Calu3 (cell line): Measurements from ENCODE around the gene SNX13. TPM values are rescaled to one million over a fixed set of nuclear protein-coding genes. Genes with fewer than 3 reads are reported as not detected.

ENCODE experiments used
- BruUV-seq: library from RNA; stranded (reverse); fragments of 400-500 nt; replicated peaks from 2 replicates; lab custom pipeline; 2021; lab: Mats Ljungman, UMichigan
- CTCF ChIA-PET: fragments of 300-600 bp; sonication (Branson Sonifier 250); formaldehyde crosslinking; loops from one replicate; lab custom pipeline; 2022; ENCODE audit warnings: antibody characterized with exemption; lab: Charles Lee
- DNase-seq: peaks from one replicate; pipeline ENCODE4 v3.0.0; 2022
- H3K27ac Mint-ChIP-seq: one replicate; pipeline ENCODE4 v1.8.0; 2022; ENCODE audit warnings: mixed read lengths; ENCODE audit not compliant: unreplicated experiment
- H3K27me3 Mint-ChIP-seq: one replicate; pipeline ENCODE4 v1.8.0; 2022; ENCODE audit warnings: mixed read lengths; ENCODE audit not compliant: unreplicated experiment
- H3K36me3 Mint-ChIP-seq: one replicate; pipeline ENCODE4 v1.8.0; 2022; ENCODE audit warnings: mild to moderate bottlenecking, moderate library complexity, mixed read lengths; ENCODE audit not compliant: insufficient read depth, unreplicated experiment
- H3K4me1 Mint-ChIP-seq: one replicate; pipeline ENCODE4 v1.8.0; 2022; ENCODE audit warnings: mild to moderate bottlenecking, low read depth, mixed read lengths; ENCODE audit not compliant: unreplicated experiment
- H3K4me3 Mint-ChIP-seq: one replicate; pipeline ENCODE4 v1.8.0; 2022; ENCODE audit warnings: mild to moderate bottlenecking, low read depth, moderate library complexity, mixed read lengths; ENCODE audit not compliant: unreplicated experiment
- H3K9me3 Mint-ChIP-seq: one replicate; pipeline ENCODE4 v1.8.0; 2022; ENCODE audit warnings: low read depth, mixed read lengths; ENCODE audit not compliant: unreplicated experiment
- intact Hi-C: fragments of 100-400 bp; cut with micrococcal nuclease; formaldehyde crosslinking; loops from one replicate; pipeline ENCODE4 v1.10.0; 2022; ENCODE audit not compliant: unreplicated experiment
- total RNA-seq: library from RNA; stranded (reverse); gene quantifications from 2 replicates; pipeline ENCODE4 v1.2.3, GENCODE V29; 2022
- TF ChIP-seq, protein P1 (sequence below): fragments of 200-600 bp; IDR thresholded peaks from one replicate; pipeline ENCODE4 v1.8.0; 2022; ENCODE audit warnings: antibody characterized with exemption; ENCODE audit not compliant: unreplicated experiment

SNX13 gene
- total RNA-seq, 1 experiment from 2014 or later: 71.9 TPM

DNA sequence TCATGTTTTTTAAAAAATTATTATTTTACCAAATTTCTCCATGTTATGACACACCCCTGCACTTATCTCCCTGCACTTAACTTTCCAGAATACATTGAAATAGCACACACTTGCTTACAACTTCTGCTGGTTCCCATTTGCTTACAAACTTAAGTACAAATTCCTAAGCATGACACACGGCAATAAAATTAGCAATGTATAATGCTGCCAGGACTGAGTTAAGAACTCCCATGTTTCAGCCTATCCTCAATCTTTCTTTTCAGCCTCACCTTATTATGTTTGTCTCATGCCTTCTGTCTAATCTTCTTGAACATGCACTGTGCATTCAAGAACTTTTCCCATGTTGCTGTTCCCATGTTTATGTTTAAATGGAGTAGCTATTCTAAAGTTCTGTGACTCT lies 46.6 kb upstream of the SNX13 start:
- no TSS peak for BruUV-seq
- no peaks in the 10 kb centered on the region for H3K36me3 Mint-ChIP-seq
- intact Hi-C loops: loop anchor here (5.0 kb wide), 1 partner anchor 55 kb away; no protein-coding TSS in a partner anchor
- H3K4me3 Mint-ChIP-seq: peak overlapping the region; percentile 2
- CTCF ChIA-PET: no interaction called here
- TF ChIP-seq, protein P1, sequence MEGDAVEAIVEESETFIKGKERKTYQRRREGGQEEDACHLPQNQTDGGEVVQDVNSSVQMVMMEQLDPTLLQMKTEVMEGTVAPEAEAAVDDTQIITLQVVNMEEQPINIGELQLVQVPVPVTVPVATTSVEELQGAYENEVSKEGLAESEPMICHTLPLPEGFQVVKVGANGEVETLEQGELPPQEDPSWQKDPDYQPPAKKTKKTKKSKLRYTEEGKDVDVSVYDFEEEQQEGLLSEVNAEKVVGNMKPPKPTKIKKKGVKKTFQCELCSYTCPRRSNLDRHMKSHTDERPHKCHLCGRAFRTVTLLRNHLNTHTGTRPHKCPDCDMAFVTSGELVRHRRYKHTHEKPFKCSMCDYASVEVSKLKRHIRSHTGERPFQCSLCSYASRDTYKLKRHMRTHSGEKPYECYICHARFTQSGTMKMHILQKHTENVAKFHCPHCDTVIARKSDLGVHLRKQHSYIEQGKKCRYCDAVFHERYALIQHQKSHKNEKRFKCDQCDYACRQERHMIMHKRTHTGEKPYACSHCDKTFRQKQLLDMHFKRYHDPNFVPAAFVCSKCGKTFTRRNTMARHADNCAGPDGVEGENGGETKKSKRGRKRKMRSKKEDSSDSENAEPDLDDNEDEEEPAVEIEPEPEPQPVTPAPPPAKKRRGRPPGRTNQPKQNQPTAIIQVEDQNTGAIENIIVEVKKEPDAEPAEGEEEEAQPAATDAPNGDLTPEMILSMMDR: no peak
- H3K27ac Mint-ChIP-seq: peak overlapping the region; percentile 41
- peaks cover 4% of the 10 kb centered on the region for H3K9me3 Mint-ChIP-seq
- no peak for DNase-seq
- no peaks in the 10 kb centered on the region for H3K27me3 Mint-ChIP-seq
- peaks cover 57% of the 10 kb centered on the region for H3K4me1 Mint-ChIP-seq

DNA sequence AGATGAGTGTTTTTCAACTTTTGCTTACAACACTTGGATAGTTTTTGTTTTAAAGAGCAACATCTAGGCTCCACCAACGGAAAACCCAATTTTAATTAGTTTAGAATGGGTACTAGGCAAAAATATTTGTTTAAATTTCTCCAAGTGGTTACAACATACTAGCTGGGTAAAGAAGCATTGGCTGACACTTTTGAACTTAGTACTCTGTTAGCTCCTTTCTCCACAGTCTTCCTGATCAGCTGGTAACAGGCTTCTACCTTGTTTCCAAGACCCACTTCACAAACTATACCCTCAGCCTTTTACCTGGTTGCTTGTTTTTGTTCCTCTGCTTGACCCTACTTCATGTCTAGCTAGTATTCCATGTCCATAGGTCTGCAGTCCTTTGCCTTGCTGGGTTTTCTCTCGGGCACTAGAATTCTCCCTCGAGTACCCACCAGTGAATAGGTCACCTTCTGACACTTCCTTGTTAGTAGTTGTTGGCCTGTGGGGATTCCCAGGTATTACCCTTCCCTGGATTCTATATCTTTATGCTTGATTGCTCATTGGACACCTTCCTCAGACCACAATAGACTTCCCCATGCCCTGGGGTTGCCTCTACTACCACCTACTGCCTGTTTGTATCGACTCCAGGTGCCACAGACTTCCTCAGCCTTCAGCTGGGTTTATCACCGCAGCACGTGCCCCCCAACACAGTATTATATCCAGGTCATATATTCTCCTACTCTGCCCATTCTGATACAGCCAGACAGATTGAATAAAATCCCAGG lies 45.4 kb upstream of the SNX13 start:
- no peak for DNase-seq
- Mint-ChIP-seq H3K27ac (no peak overlapping the region), H3K4me3 (no peak overlapping the region), H3K4me1 (peaks cover 57% of the 10 kb centered on the region), H3K36me3 (no peaks in the 10 kb centered on the region), H3K9me3 (peaks cover 4% of the 10 kb centered on the region), H3K27me3 (no peaks in the 10 kb centered on the region)
- CTCF ChIA-PET: no interaction called here
- intact Hi-C loops: loop anchor here (5.0 kb wide), 1 partner anchor 57 kb away; no protein-coding TSS in a partner anchor
- TF ChIP-seq, protein P1: no peak
- BruUV-seq: no TSS peak

DNA sequence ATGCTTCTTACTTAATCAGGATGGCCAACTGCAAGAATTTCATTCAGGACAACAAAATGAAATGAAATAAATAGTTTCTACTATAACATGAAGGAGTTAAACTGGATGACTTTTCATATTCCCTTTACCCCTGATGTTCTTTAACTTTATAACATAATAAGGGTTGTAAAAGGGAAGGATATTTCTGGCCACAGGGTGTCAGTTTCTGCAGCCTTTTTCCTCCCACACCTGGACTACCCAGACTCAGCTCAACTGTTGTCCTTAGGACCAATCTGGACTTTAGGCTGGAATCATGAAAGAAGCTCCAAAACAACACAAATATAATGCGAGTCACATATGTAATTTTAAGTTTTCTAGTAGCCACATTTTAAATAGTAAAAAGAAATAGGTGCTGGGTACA lies 44.0 kb upstream of the SNX13 start:
- Mint-ChIP-seq H3K9me3 (peaks cover 4% of the 10 kb centered on the region), H3K4me3 (no peak overlapping the region), H3K27me3 (no peaks in the 10 kb centered on the region), H3K27ac (no peak overlapping the region), H3K4me1 (peaks cover 48% of the 10 kb centered on the region), H3K36me3 (no peaks in the 10 kb centered on the region)
- CTCF ChIA-PET: interaction anchor here (0.6 to 1.2 kb wide), 4 partner anchors 15 to 340 kb away, joined by 3 to 4 read pairs (median 4); no protein-coding TSS in a partner anchor
- DNase-seq: no peak
- TF ChIP-seq, protein P1: no peak
- BruUV-seq: no TSS peak
- intact Hi-C loops: loop anchor here (1.0 kb wide), 1 partner anchor 337 kb away; no protein-coding TSS in a partner anchor

DNA sequence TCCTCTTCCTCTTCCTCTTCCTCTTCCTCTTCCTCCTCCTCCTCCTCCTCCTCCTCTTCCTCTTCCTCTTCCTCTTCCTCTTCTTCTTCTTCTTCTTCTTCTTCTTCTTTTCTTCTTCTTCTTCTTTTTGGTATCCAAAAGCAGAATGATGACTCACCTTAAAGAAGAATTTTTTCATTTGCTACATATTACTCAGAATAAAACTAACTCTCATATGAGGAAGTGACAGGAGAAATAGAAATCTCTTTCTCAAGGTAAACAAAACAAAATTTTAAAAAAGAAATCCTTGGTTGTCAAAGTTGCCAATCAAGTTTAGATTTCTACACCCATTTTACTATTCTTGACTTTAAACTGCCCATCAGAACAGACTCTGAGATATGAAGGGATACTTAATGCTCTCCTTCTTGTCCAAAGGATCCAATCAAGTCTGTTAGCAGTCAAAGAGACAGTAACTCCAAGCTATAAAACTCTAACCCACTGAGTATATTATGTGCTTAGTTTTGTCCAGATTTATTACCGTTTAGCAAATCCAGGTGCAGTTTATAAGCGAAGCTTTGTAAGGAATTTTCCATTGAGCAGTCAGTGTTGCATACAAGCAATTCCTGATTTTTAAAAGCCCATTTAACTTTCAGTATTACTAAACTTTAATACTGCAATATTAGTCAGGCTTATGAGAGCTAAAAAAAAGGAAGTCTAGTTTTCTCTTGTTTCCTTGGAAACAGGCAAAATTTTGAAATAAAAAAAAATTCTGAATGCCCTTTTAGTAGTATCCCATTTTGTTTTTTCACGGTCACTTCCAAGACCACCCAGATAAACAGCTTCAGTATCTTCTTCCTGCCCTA lies 43.1 kb upstream of the SNX13 start:
- no peaks in the 10 kb centered on the region for H3K36me3 Mint-ChIP-seq
- BruUV-seq: no TSS peak
- DNase-seq: no peak
- H3K4me3 Mint-ChIP-seq: no peak overlapping the region
- H3K27ac Mint-ChIP-seq: peak overlapping the region; percentile 1
- H3K27me3 Mint-ChIP-seq: no peaks in the 10 kb centered on the region
- CTCF ChIA-PET: interaction anchor here (0.5 to 1.2 kb wide), 4 partner anchors 15 to 214 kb away, joined by 3 to 4 read pairs (median 3); no protein-coding TSS in a partner anchor
- intact Hi-C loops: loop anchor here (1.0 kb wide), 1 partner anchor 338 kb away; no protein-coding TSS in a partner anchor
- H3K9me3 Mint-ChIP-seq: peaks cover 2% of the 10 kb centered on the region
- TF ChIP-seq, protein P1: no peak
- peaks cover 40% of the 10 kb centered on the region for H3K4me1 Mint-ChIP-seq
